HEK293 (cell line): Measurements from ENCODE around the gene PRKAG2.

Experiments
- GLI4 ChIP-seq: fragments of 450-650 bp; formaldehyde crosslinking; IDR thresholded peaks from 2 replicates; pipeline ENCODE4 v1.5.1; 2016; ENCODE audit warnings: missing biosample characterization, missing genetic modification characterization
- HOXC10 ChIP-seq: sonication (generic); formaldehyde crosslinking; IDR thresholded peaks from 2 replicates; pipeline ENCODE4 v1.8.1; 2023; ENCODE audit warnings: mild to moderate bottlenecking, missing genetic modification reagents
- HOXD13 ChIP-seq: sonication (generic); formaldehyde crosslinking; IDR thresholded peaks from 2 replicates; pipeline ENCODE4 v1.8.0; 2022; ENCODE audit warnings: missing genetic modification reagents, borderline replicate concordance
- IKZF3 ChIP-seq: fragments of 450-650 bp; IDR thresholded peaks from 2 replicates; pipeline ENCODE4 v1.5.0; 2018; ENCODE audit warnings: missing biosample characterization, mild to moderate bottlenecking, missing genetic modification characterization, moderate library complexity
- KLF9 ChIP-seq: fragments of 450-650 bp; formaldehyde crosslinking; IDR thresholded peaks from 2 replicates; pipeline ENCODE4 v1.5.1; 2016; ENCODE audit warnings: missing biosample characterization, missing genetic modification characterization, low read depth
- MYNN ChIP-seq: fragments of 450-650 bp; formaldehyde crosslinking; IDR thresholded peaks from 2 replicates; pipeline ENCODE4 v1.5.1; 2016; ENCODE audit warnings: missing biosample characterization, missing genetic modification characterization, borderline replicate concordance
- ZBTB17 ChIP-seq: fragments of 450-650 bp; formaldehyde crosslinking; IDR thresholded peaks from 2 replicates; pipeline ENCODE4 v1.5.1; 2016; ENCODE audit warnings: missing biosample characterization, missing genetic modification characterization
- ZFHX2 ChIP-seq: fragments of 450-650 bp; formaldehyde crosslinking; conservative IDR thresholded peaks from 2 replicates; pipeline ENCODE4 v1.5.1; 2016; ENCODE audit warnings: missing biosample characterization, missing genetic modification characterization
- ZNF114 ChIP-seq: fragments of 450-650 bp; formaldehyde crosslinking; IDR thresholded peaks from 2 replicates; pipeline ENCODE4 v1.5.0; 2017; ENCODE audit warnings: missing biosample characterization, missing genetic modification characterization
- ZNF157 ChIP-seq: fragments of 450-650 bp; formaldehyde crosslinking; IDR thresholded peaks from 2 replicates; pipeline ENCODE4 v1.5.1; 2016; ENCODE audit warnings: missing biosample characterization, missing genetic modification characterization
- ZNF16 ChIP-seq: fragments of 450-650 bp; formaldehyde crosslinking; IDR thresholded peaks from 2 replicates; pipeline ENCODE4 v1.5.1; 2016; ENCODE audit warnings: low read depth, missing biosample characterization, missing genetic modification characterization
- ZNF169 ChIP-seq: fragments of 450-650 bp; formaldehyde crosslinking; IDR thresholded peaks from 2 replicates; pipeline ENCODE4 v1.5.1; 2016; ENCODE audit warnings: missing biosample characterization, missing genetic modification characterization
- ZNF184 ChIP-seq: fragments of 450-650 bp; IDR thresholded peaks from 2 replicates; pipeline ENCODE4 v1.5.1; 2018; ENCODE audit warnings: missing biosample characterization, mild to moderate bottlenecking, missing genetic modification characterization
- ZNF221 ChIP-seq: fragments of 450-650 bp; formaldehyde crosslinking; IDR thresholded peaks from 2 replicates; pipeline ENCODE4 v1.5.1; 2017; ENCODE audit warnings: missing biosample characterization, missing genetic modification characterization, borderline replicate concordance
- ZNF223 ChIP-seq: fragments of 450-650 bp; formaldehyde crosslinking; IDR thresholded peaks from 2 replicates; pipeline ENCODE4 v1.5.1; 2016; ENCODE audit warnings: missing biosample characterization, missing genetic modification characterization
- ZNF239 ChIP-seq: fragments of 450-650 bp; formaldehyde crosslinking; IDR thresholded peaks from 2 replicates; pipeline ENCODE4 v1.5.1; 2016; ENCODE audit warnings: missing biosample characterization, missing genetic modification characterization
- ZNF350 ChIP-seq: fragments of 450-650 bp; formaldehyde crosslinking; IDR thresholded peaks from 2 replicates; pipeline ENCODE4 v1.5.0; 2017; ENCODE audit warnings: missing biosample characterization, mild to moderate bottlenecking, missing genetic modification characterization
- ZNF558 ChIP-seq: fragments of 450-650 bp; formaldehyde crosslinking; IDR thresholded peaks from 2 replicates; pipeline ENCODE4 v1.5.1; 2016; ENCODE audit warnings: missing biosample characterization, missing genetic modification characterization
- ZNF571 ChIP-seq: fragments of 450-650 bp; formaldehyde crosslinking; IDR thresholded peaks from 2 replicates; pipeline ENCODE4 v1.5.0; 2017; ENCODE audit warnings: missing biosample characterization, missing genetic modification characterization
- ZNF664 ChIP-seq: fragments of 450-650 bp; formaldehyde crosslinking; IDR thresholded peaks from 2 replicates; pipeline ENCODE4 v1.5.1; 2016; ENCODE audit warnings: missing biosample characterization, missing genetic modification characterization
- ZNF670 ChIP-seq: fragments of 450-650 bp; formaldehyde crosslinking; IDR thresholded peaks from 2 replicates; pipeline ENCODE4 v1.5.1; 2016; ENCODE audit warnings: missing biosample characterization, missing genetic modification characterization, low read depth
- ZNF701 ChIP-seq: fragments of 450-650 bp; formaldehyde crosslinking; IDR thresholded peaks from 2 replicates; pipeline ENCODE4 v1.5.1; 2016; ENCODE audit warnings: missing biosample characterization, missing genetic modification characterization
- ZNF776 ChIP-seq: fragments of 450-650 bp; formaldehyde crosslinking; IDR thresholded peaks from 2 replicates; pipeline ENCODE4 v1.5.0; 2017; ENCODE audit warnings: missing biosample characterization, missing genetic modification characterization, borderline replicate concordance
- TF ChIP-seq, protein P1 (sequence below): fragments of 450-650 bp; formaldehyde crosslinking; IDR thresholded peaks from 2 replicates; pipeline ENCODE4 v1.5.1; 2016; ENCODE audit warnings: missing biosample characterization, missing genetic modification characterization, borderline replicate concordance
- TF ChIP-seq, protein P2 (sequence below): fragments of 450-650 bp; IDR thresholded peaks from 2 replicates; pipeline ENCODE4 v1.5.1; 2018; ENCODE audit warnings: missing biosample characterization, missing genetic modification characterization
- TF ChIP-seq, protein P3 (sequence below): fragments of 450-650 bp; formaldehyde crosslinking; IDR thresholded peaks from 2 replicates; pipeline ENCODE4 v1.5.1; 2016; ENCODE audit warnings: missing biosample characterization, missing genetic modification characterization, low read depth
- TF ChIP-seq, protein P4 (sequence below): fragments of 450-650 bp; formaldehyde crosslinking; IDR thresholded peaks from 2 replicates; pipeline ENCODE4 v1.5.1; 2017; ENCODE audit warnings: missing biosample characterization, mild to moderate bottlenecking, missing genetic modification characterization, moderate library complexity

The PRKAG2 gene

DNA sequence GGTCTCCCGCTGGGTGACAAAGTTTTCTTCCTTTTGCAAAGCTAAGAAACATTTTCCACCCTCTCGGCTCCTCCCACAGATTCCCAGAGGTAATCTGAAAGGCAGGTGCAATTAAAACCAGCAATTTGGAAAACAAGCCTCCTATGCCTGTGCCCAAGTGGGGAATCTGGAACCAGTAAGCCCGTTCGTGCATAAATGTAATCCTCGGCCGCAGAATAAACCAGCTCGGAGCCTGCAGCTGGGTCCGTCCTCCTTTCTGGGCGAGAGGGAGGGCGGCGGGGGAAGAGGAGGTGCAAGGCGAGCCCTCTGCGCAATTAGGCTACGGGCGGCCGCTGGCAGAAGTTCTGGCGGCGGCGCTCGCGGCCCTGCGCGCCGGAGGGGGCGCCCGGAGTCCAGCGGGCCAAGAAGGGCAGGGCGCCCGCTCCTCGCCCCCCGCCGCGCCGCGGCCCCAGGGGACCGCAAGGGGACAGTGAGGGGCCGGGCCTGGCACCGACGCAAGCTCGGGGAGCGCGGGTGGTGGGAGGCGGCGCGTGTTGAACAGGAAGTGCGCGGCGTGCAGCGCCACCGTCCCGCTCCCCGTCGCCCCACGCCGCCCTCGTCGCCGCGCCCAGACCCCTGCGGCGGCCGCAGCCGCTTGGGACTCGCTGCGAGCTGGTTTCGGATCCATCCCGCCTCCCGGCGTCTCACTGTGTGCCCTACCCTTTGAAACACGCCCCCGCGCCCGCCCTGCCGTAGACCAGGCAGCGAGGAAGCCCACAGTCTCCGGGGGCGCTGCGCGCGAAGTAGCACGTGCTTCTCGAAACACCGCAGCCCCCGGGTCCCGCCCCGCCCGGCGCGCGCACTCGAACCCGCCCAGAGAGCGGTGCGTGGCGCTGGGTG lies at the start of gene PRKAG2 (continued):
- TF ChIP-seq, protein P1, sequence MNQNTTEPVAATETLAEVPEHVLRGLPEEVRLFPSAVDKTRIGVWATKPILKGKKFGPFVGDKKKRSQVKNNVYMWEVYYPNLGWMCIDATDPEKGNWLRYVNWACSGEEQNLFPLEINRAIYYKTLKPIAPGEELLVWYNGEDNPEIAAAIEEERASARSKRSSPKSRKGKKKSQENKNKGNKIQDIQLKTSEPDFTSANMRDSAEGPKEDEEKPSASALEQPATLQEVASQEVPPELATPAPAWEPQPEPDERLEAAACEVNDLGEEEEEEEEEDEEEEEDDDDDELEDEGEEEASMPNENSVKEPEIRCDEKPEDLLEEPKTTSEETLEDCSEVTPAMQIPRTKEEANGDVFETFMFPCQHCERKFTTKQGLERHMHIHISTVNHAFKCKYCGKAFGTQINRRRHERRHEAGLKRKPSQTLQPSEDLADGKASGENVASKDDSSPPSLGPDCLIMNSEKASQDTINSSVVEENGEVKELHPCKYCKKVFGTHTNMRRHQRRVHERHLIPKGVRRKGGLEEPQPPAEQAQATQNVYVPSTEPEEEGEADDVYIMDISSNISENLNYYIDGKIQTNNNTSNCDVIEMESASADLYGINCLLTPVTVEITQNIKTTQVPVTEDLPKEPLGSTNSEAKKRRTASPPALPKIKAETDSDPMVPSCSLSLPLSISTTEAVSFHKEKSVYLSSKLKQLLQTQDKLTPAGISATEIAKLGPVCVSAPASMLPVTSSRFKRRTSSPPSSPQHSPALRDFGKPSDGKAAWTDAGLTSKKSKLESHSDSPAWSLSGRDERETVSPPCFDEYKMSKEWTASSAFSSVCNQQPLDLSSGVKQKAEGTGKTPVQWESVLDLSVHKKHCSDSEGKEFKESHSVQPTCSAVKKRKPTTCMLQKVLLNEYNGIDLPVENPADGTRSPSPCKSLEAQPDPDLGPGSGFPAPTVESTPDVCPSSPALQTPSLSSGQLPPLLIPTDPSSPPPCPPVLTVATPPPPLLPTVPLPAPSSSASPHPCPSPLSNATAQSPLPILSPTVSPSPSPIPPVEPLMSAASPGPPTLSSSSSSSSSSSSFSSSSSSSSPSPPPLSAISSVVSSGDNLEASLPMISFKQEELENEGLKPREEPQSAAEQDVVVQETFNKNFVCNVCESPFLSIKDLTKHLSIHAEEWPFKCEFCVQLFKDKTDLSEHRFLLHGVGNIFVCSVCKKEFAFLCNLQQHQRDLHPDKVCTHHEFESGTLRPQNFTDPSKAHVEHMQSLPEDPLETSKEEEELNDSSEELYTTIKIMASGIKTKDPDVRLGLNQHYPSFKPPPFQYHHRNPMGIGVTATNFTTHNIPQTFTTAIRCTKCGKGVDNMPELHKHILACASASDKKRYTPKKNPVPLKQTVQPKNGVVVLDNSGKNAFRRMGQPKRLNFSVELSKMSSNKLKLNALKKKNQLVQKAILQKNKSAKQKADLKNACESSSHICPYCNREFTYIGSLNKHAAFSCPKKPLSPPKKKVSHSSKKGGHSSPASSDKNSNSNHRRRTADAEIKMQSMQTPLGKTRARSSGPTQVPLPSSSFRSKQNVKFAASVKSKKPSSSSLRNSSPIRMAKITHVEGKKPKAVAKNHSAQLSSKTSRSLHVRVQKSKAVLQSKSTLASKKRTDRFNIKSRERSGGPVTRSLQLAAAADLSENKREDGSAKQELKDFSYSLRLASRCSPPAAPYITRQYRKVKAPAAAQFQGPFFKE (tag by site-specific recombination) = no peak
- TF ChIP-seq ZNF571 (tag by site-specific recombination) (no peak), ZNF558 (tag by site-specific recombination) (no peak), ZNF16 (tag by site-specific recombination) (no peak), KLF9 (tag by site-specific recombination) (peak; percentile 39; the same call in 1 of the 2 replicates), ZNF157 (no peak), ZNF664 (tag by site-specific recombination) (no peak), ZFHX2 (tag by site-specific recombination) (peak; percentile 97), ZNF701 (tag by site-specific recombination) (no peak), MYNN (tag by site-specific recombination) (no peak), ZNF350 (no peak), ZNF223 (no peak), ZNF221 (tag by site-specific recombination) (no peak), GLI4 (no peak), ZBTB17 (tag by site-specific recombination) (no peak), ZNF776 (tag by site-specific recombination) (no peak), ZNF114 (tag by site-specific recombination) (no peak), ZNF670 (tag by site-specific recombination) (no peak), ZNF169 (tag by site-specific recombination) (no peak), IKZF3 (tag by site-specific recombination) (peak; percentile 51), HOXC10 (CRISPR knock-in tag) (no peak), HOXD13 (CRISPR knock-in tag) (no peak), ZNF184 (tag by site-specific recombination) (peak; percentile 39; the same call in 1 of the 2 replicates), ZNF239 (no peak)
- TF ChIP-seq, protein P2, sequence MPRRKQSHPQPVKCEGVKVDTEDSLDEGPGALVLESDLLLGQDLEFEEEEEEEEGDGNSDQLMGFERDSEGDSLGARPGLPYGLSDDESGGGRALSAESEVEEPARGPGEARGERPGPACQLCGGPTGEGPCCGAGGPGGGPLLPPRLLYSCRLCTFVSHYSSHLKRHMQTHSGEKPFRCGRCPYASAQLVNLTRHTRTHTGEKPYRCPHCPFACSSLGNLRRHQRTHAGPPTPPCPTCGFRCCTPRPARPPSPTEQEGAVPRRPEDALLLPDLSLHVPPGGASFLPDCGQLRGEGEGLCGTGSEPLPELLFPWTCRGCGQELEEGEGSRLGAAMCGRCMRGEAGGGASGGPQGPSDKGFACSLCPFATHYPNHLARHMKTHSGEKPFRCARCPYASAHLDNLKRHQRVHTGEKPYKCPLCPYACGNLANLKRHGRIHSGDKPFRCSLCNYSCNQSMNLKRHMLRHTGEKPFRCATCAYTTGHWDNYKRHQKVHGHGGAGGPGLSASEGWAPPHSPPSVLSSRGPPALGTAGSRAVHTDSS (tag by site-specific recombination) = no peak
- TF ChIP-seq, protein P3, sequence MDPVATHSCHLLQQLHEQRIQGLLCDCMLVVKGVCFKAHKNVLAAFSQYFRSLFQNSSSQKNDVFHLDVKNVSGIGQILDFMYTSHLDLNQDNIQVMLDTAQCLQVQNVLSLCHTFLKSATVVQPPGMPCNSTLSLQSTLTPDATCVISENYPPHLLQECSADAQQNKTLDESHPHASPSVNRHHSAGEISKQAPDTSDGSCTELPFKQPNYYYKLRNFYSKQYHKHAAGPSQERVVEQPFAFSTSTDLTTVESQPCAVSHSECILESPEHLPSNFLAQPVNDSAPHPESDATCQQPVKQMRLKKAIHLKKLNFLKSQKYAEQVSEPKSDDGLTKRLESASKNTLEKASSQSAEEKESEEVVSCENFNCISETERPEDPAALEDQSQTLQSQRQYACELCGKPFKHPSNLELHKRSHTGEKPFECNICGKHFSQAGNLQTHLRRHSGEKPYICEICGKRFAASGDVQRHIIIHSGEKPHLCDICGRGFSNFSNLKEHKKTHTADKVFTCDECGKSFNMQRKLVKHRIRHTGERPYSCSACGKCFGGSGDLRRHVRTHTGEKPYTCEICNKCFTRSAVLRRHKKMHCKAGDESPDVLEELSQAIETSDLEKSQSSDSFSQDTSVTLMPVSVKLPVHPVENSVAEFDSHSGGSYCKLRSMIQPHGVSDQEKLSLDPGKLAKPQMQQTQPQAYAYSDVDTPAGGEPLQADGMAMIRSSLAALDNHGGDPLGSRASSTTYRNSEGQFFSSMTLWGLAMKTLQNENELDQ (tag by site-specific recombination) = no peak
- TF ChIP-seq, protein P4, sequence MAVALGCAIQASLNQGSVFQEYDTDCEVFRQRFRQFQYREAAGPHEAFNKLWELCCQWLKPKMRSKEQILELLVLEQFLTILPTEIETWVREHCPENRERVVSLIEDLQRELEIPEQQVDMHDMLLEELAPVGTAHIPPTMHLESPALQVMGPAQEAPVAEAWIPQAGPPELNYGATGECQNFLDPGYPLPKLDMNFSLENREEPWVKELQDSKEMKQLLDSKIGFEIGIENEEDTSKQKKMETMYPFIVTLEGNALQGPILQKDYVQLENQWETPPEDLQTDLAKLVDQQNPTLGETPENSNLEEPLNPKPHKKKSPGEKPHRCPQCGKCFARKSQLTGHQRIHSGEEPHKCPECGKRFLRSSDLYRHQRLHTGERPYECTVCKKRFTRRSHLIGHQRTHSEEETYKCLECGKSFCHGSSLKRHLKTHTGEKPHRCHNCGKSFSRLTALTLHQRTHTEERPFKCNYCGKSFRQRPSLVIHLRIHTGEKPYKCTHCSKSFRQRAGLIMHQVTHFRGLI = no peak
